Glomerular visceral epithelial cell (primary cell): Measurements from ENCODE around the gene SCN3A.

Experiments
- DNase-seq: peaks from one replicate; pipeline ENCODE4 v3.0.0-alpha.2; 2016; ENCODE audit errors: extremely low spot score

The SCN3A gene

DNA sequence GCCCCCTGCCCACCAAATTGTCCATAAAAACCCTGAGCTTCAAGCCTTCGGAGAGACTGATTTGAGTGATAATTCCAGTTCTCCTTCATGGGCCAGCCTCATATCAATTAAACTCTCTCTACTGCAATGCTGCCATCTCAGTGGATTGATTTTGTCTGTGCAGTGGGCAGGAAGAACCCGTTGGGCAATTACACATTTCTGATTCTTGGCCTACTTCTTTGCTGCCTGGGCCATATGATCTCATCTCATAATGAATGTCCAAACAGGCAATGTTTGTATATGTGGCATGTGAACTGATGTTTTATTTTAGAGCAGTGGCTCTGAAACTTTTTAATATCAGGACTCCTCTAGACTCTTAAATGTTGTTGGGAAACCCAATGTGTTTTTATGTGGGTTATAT is 147.3 kb downstream of the SCN3A start:
- no peak for DNase-seq

DNA sequence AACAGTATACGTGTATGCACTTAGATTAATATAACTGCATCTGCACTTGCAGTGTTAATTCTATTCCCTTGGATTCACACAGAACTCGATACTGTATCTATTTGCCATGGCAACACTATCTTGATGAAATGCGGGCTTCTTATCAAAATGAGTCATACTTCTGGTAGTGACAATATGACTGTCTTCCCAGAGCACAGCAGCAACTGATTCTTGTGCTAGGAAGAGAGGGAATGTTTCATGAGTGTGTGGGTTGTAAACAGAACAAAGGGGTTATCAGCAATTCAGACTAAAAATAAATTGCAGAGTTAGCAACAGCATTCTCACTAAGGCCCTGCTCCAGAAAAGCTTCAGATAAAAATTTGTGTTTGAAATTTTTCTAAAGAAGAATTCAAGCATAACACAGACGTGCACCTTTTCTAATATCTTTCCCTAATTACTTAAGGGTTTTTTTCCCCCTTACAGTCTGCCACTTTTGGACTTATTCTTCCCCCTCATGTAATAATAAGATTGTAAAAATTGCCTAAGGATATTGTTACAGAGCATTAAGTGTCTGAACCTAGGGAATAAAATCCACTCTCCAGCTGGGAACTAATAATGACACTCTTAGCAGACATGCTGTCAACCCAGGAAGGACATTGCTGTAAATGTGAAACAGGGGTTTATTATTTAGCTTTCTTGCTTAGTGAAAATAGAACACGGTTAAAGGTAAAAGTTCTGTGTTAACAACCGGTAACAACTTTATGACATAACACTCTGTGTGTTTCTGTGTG is 148.6 kb downstream of the SCN3A start:
- DNase-seq = no peak

DNA sequence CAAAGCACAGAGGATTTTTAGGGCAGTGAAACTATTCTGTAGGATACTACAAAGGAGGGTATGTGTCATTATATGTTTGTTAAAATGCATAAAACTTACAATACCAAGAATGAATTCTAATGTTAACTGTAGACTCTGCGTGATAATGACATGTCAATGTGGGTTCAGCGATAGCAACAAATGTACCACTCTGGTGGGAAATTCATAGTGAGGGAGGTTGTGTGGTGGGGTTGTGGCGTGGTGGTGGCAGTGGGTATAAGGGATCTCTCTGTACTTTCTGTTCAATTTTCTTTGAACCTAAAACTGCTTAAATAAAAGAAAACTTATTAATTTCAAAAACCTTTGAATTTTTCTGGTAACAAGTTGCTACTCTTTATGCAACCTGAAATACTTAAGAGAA is 149.2 kb downstream of the SCN3A start:
- DNase-seq = no peak

DNA sequence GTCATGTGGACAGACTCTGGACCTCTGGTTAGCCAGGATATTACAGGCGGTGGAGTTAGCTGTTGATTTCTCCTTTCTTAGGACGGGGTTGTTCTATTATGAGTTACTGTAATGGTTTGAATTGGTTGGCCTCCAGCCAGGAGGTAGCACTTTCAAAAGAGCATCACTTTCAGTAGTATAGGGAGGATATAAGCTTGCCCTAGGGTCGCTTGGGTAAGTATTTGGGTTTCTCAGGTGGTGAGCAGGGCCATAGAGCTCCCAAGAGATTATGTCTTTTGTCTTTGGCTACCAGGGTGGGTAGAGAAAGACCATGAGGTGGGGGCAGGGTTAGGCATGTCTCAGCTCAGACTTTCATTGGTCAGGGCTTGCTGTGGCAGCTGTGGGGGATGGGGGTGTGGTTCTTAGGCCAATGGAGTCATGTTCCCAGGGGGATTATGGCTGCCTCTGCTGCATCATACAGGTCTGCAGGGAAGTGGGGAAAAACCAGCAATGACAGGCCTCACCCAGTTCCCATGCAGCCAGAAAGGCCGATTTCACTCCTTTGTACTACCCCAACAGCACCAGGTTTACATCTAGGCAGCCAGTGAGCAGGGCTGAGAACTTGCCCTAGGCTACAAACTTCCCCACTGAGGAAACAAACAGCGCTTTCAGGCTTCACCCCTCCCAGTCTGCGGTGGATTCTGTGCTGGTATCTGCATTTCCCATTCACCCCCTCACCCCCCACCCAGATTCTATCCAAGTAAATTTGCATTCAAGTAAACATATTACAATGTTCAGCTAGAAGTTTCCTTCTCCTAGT is 159.1 kb downstream of the SCN3A start:
- no peak for DNase-seq
